NCI-H524 (cell line): ENCODE measurements around the gene ERC1.
A peak's percentile ranks its signal among the peaks of the same experiment; 100 is the strongest.
"Not testable (repeated sequence)": the region's sequence is repeated elsewhere in the genome, so short reads cannot be mapped to it uniquely, and the experiment has no call there.

ENCODE experiments used
- DNase-seq, 2 experiments: peaks; one replicate each; lab custom pipeline; 2025; lab: John Stamatoyannopoulos, UW

ERC1 gene

GRCh38 chr12:1022032-1022970 is 31.3 kb downstream of the ERC1 start:
- no peak for DNase-seq

- DNase-seq: no peak
These were observed 39.8 kb downstream of the ERC1 start for GRCh38 chr12:1030779-1031178.

GRCh38 chr12:1034243-1034642 is 43.2 kb downstream of the ERC1 start:
- no peak for DNase-seq

GRCh38 chr12:1034751-1035457 is 43.9 kb downstream of the ERC1 start:
- peak in 1 of 2 experiments; percentile 50 for DNase-seq

- no peak for DNase-seq
These were observed 50.5 kb downstream of the ERC1 start for GRCh38 chr12:1041478-1041877.

- no peak for DNase-seq
These were observed 53.2 kb downstream of the ERC1 start for GRCh38 chr12:1044199-1044598.

GRCh38 chr12:1044696-1045095 is 53.7 kb downstream of the ERC1 start:
- DNase-seq: no peak

- DNase-seq: no peak
These were observed 55.7 kb downstream of the ERC1 start for GRCh38 chr12:1046727-1047126.

GRCh38 chr12:1047898-1048660 is 57.1 kb downstream of the ERC1 start:
- DNase-seq: peak; percentile 79 to 95

- DNase-seq: no peak
These were observed 59.2 kb downstream of the ERC1 start for GRCh38 chr12:1050059-1050707.

- DNase-seq: not testable (repeated sequence)
These were observed 60.6 kb downstream of the ERC1 start for GRCh38 chr12:1051672-1052071.

GRCh38 chr12:1053690-1054089 is 62.7 kb downstream of the ERC1 start:
- DNase-seq: no peak

- DNase-seq: no peak
These were observed 63.3 kb downstream of the ERC1 start for GRCh38 chr12:1054117-1054870.

GRCh38 chr12:1056390-1056789 is 65.4 kb downstream of the ERC1 start:
- DNase-seq: no peak

GRCh38 chr12:1058423-1058822 is 67.4 kb downstream of the ERC1 start:
- DNase-seq: no peak

- no peak for DNase-seq
These were observed 68.1 kb downstream of the ERC1 start for GRCh38 chr12:1059162-1059561.

- DNase-seq: no peak
These were observed 72.8 kb downstream of the ERC1 start for GRCh38 chr12:1063852-1064251.

- DNase-seq: no peak
These were observed 73.3 kb downstream of the ERC1 start for GRCh38 chr12:1064317-1064716.

- DNase-seq: no peak
These were observed 74.6 kb downstream of the ERC1 start for GRCh38 chr12:1065629-1066028.

- no peak for DNase-seq
These were observed 78.8 kb downstream of the ERC1 start for GRCh38 chr12:1069846-1070245.

- DNase-seq: no peak
These were observed 80.2 kb downstream of the ERC1 start for GRCh38 chr12:1071182-1071581.
